BJ (cell line): ENCODE data around the gene PHACTR2. TPM values are rescaled to one million over a fixed set of nuclear protein-coding genes. Genes with fewer than 3 reads are reported as not detected.

Experiments used
- CTCF ChIA-PET: fragments of 350-600 bp; formaldehyde crosslinking; extraction: SDS; loops from one replicate; lab custom pipeline; 2021; ENCODE audit warnings: antibody characterized with exemption, inconsistent platforms; lab: Yijun Ruan, JAX
- POLR2A ChIA-PET: fragments of 300-600 bp; sonication (Branson Sonifier 250); formaldehyde crosslinking; extraction: SDS; loops from one replicate; lab custom pipeline; 2021; ENCODE audit warnings: antibody characterized with exemption; lab: Charles Lee
- DNase-seq: peaks from one replicate; pipeline ENCODE4 v3.0.0-alpha.2; 2011; ENCODE audit warnings: low read depth
- H3K27me3 ChIP-seq: 2 replicates; pipeline ENCODE4 v1.6.0; 2011; ENCODE audit warnings: low read length; ENCODE audit not compliant: control insufficient read depth, insufficient read depth
- H3K36me3 ChIP-seq: 2 replicates; pipeline ENCODE4 v1.5.1; 2011; ENCODE audit warnings: low read length; ENCODE audit not compliant: control insufficient read depth, insufficient read depth
- H3K4me3 ChIP-seq: 2 replicates; pipeline ENCODE4 v1.5.1; 2011; ENCODE audit warnings: low read depth, mild to moderate bottlenecking, control low read depth, low read length
- CTCF ChIP-seq: IDR thresholded peaks from 2 replicates; pipeline ENCODE4 v1.5.1; 2011; ENCODE audit warnings: low read depth, mild to moderate bottlenecking, control low read depth, inconsistent platforms, low read length, moderate library complexity; ENCODE audit not compliant: insufficient read depth
- polyA plus RNA-seq: library from polyadenylated mRNA; depleted of rRNA; stranded (reverse); fragments of >200 nt; gene quantifications from 2 replicates; pipeline ENCODE4 v1.2.3, GENCODE V29; 2011

The PHACTR2 gene
- polyA plus RNA-seq, 1 experiment: 26.0 TPM

GRCh38 chr6:143691900-143692636 lies 14.3 kb downstream of the PHACTR2 start:
- ChIA-PET CTCF (no interaction called here), POLR2A (no interaction called here)
- no peaks in the 10 kb centered on the region for H3K36me3 ChIP-seq
- H3K27me3 ChIP-seq: no peaks in the 10 kb centered on the region
- no peak for DNase-seq
- H3K4me3 ChIP-seq: no peak overlapping the region
- no peak for TF ChIP-seq CTCF

- CTCF ChIA-PET: no interaction called here
- DNase-seq: no peak
- no peaks in the 10 kb centered on the region for H3K27me3 ChIP-seq
- TF ChIP-seq CTCF: no peak
- POLR2A ChIA-PET: no interaction called here
- H3K4me3 ChIP-seq: no peak overlapping the region
- H3K36me3 ChIP-seq: no peaks in the 10 kb centered on the region
These were observed 14.9 kb downstream of the PHACTR2 start for GRCh38 chr6:143692696-143693095.

- Histone ChIP-seq H3K27me3 (no peaks in the 10 kb centered on the region), H3K4me3 (no peak overlapping the region), H3K36me3 (no peaks in the 10 kb centered on the region)
- no peak for TF ChIP-seq CTCF
- POLR2A ChIA-PET: no interaction called here
- CTCF ChIA-PET: no interaction called here
- no peak for DNase-seq
These were observed 16.2 kb downstream of the PHACTR2 start for GRCh38 chr6:143694013-143694412.

- no peaks in the 10 kb centered on the region for H3K36me3 ChIP-seq
- POLR2A ChIA-PET: no interaction called here
- no peak for DNase-seq
- TF ChIP-seq CTCF: no peak
- CTCF ChIA-PET: no interaction called here
- H3K27me3 ChIP-seq: no peaks in the 10 kb centered on the region
- H3K4me3 ChIP-seq: no peak overlapping the region
These were observed 16.8 kb downstream of the PHACTR2 start for GRCh38 chr6:143694560-143694959.

GRCh38 chr6:143695130-143695968 lies 17.6 kb downstream of the PHACTR2 start:
- no peak for TF ChIP-seq CTCF
- H3K36me3 ChIP-seq: no peaks in the 10 kb centered on the region
- ChIA-PET CTCF (no interaction called here), POLR2A (no interaction called here)
- H3K4me3 ChIP-seq: no peak overlapping the region
- no peaks in the 10 kb centered on the region for H3K27me3 ChIP-seq
- no peak for DNase-seq
